GM19238 (cell line): Measurements from ENCODE around the gene ABCA4.

Experiments used
- DNase-seq: peaks from one replicate; pipeline ENCODE4 v3.0.0; 2011; ENCODE audit warnings: low spot score; ENCODE audit not compliant: insufficient read length

Gene ABCA4

GRCh38 chr1:94122201-94122970, 1.4 kb upstream of the ABCA4 start:
- no peak for DNase-seq

GRCh38 chr1:94121411-94121821, 468 bp upstream of the ABCA4 start:
- no peak for DNase-seq

- no peak for DNase-seq
These were observed 412 bp downstream of the ABCA4 start for GRCh38 chr1:94120570-94120901.

GRCh38 chr1:94119796-94120569, 965 bp downstream of the ABCA4 start:
- no peak for DNase-seq

- DNase-seq: no peak
These were observed 1.6 kb downstream of the ABCA4 start for GRCh38 chr1:94119306-94119705.

- no peak for DNase-seq
These were observed 2.5 kb downstream of the ABCA4 start for GRCh38 chr1:94118471-94118870.

- no peak for DNase-seq
These were observed 2.9 kb downstream of the ABCA4 start for GRCh38 chr1:94118013-94118412.

GRCh38 chr1:94117259-94117851, 3.6 kb downstream of the ABCA4 start:
- DNase-seq: no peak

GRCh38 chr1:94115900-94116436, 5.0 kb downstream of the ABCA4 start:
- DNase-seq: no peak

- DNase-seq: no peak
These were observed 5.6 kb downstream of the ABCA4 start for GRCh38 chr1:94115254-94115899.

GRCh38 chr1:94113589-94114226, 7.2 kb downstream of the ABCA4 start:
- no peak for DNase-seq

GRCh38 chr1:94111879-94112278, 9.1 kb downstream of the ABCA4 start:
- no peak for DNase-seq

GRCh38 chr1:94110946-94111740, 9.8 kb downstream of the ABCA4 start:
- no peak for DNase-seq

GRCh38 chr1:94110021-94110761, 10.8 kb downstream of the ABCA4 start:
- no peak for DNase-seq

GRCh38 chr1:94109478-94109877, 11.5 kb downstream of the ABCA4 start:
- DNase-seq: no peak

- no peak for DNase-seq
These were observed 13.8 kb downstream of the ABCA4 start for GRCh38 chr1:94107141-94107540.

- no peak for DNase-seq
These were observed 14.2 kb downstream of the ABCA4 start for GRCh38 chr1:94106716-94107115.

GRCh38 chr1:94105957-94106529, 14.9 kb downstream of the ABCA4 start:
- no peak for DNase-seq

GRCh38 chr1:94105581-94105952, 15.4 kb downstream of the ABCA4 start:
- DNase-seq: no peak
